ENCODE measurements around the gene ZNF296. TPM values are rescaled to one million over a fixed set of nuclear protein-coding genes. Genes with fewer than 3 reads are reported as not detected.

Gene ZNF296
- not detected in 2 replicates for total RNA-seq

GRCh38 chr19:45076029-45076850, at the start of gene ZNF296:
ZNF296 (minus strand) TSS chr19:45076478; CDS start chr19:45076373, 105 bp downstream.

GRCh38 chr19:45092747-45093678, 16.7 kb upstream of the ZNF296 start, which contains the start of gene PPP1R37:
PPP1R37 (plus strand) TSS chr19:45093179; CDS start chr19:45093326, 147 bp downstream.

GRCh38 chr19:45079063-45079910, 3.0 kb upstream of the ZNF296 start, which contains the start of gene GEMIN7:
GEMIN7 (plus strand) TSS chr19:45079260; CDS start chr19:45090115, 10,855 bp downstream.

GRCh38 chr19:45038931-45039893, 37.1 kb downstream of the ZNF296 start, which contains the start of gene CLASRP:
CLASRP (plus strand) TSS chr19:45039045; CDS start chr19:45040213, 1,168 bp downstream.

Other genes with a start within 250 kb of the ZNF296 start
- 33.6 and 40.5 TPM in 2 replicates for gene NECTIN2, start 230.2 kb downstream of the ZNF296 start, total RNA-seq
- 18.8 and 19.6 TPM in 2 replicates for gene TOMM40, start 185.2 kb downstream of the ZNF296 start, total RNA-seq
- gene APOE, start 170.7 kb downstream of the ZNF296 start, total RNA-seq = 7.2 and 8.0 TPM in 2 replicates
- 0.69 and 0.79 TPM in 2 replicates for gene APOC1, start 161.9 kb downstream of the ZNF296 start, total RNA-seq
- not detected in 2 replicates for gene APOC4, start 134.2 kb downstream of the ZNF296 start, total RNA-seq
- not detected in 2 replicates for gene APOC2, start 130.4 kb downstream of the ZNF296 start, total RNA-seq
- gene CLPTM1, start 121.1 kb downstream of the ZNF296 start, total RNA-seq = 26.1 and 30.4 TPM in 2 replicates
- gene RELB, start 75.0 kb downstream of the ZNF296 start, total RNA-seq = 3.3 and 6.9 TPM in 2 replicates
- gene CLASRP, start 37.4 kb downstream of the ZNF296 start, total RNA-seq = 12.3 and 17.8 TPM in 2 replicates
- 9.9 and 11.8 TPM in 2 replicates for gene GEMIN7, start 2.8 kb upstream of the ZNF296 start, total RNA-seq
- 25.0 and 32.2 TPM in 2 replicates for gene PPP1R37, start 16.7 kb upstream of the ZNF296 start, total RNA-seq
- 0.47 and 0.52 TPM in 2 replicates for gene NKPD1, start 84.5 kb upstream of the ZNF296 start, total RNA-seq
- 11.0 and 13.4 TPM in 2 replicates for gene TRAPPC6A, start 101.8 kb upstream of the ZNF296 start, total RNA-seq
- gene BLOC1S3, start 102.3 kb upstream of the ZNF296 start, total RNA-seq = 1.8 and 2.2 TPM in 2 replicates
- 0.16 TPM in 1 of 2 replicates, not detected in the other for gene EXOC3L2, start 168.9 kb upstream of the ZNF296 start, total RNA-seq
- gene MARK4, start 174.8 kb upstream of the ZNF296 start, total RNA-seq = 8.2 and 15.9 TPM in 2 replicates
- not detected in 2 replicates for gene CKM, start 246.4 kb upstream of the ZNF296 start, total RNA-seq